Measurements from ENCODE around the gene COL21A1.

GRCh38 chr6:56155634-56156141, 91.7 kb downstream of the COL21A1 start:
- TF ChIP-seq CTCF (conservative IDR thresholded peaks at IDR 0.05; ENCODE audit: low read depth, low read length) (no peak), POLR2A (IDR thresholded peaks at IDR 0.05; ENCODE audit: low read depth, low read length) (no peak), CEBPB (IDR thresholded peaks at IDR 0.05; ENCODE audit: low read depth, low read length) (no peak), NFE2L2 (IDR thresholded peaks at IDR 0.05; ENCODE audit: low read depth, low read length) (no peak), BHLHE40 (IDR thresholded peaks at IDR 0.05; ENCODE audit: low read depth, low read length) (no peak)

Data from IMR-90 (cell line).